Adrenal gland (tissue), 12 donors: ENCODE results near the gene PCLO. TPM values are rescaled to one million over a fixed set of nuclear protein-coding genes. Genes with fewer than 3 reads are reported as not detected.

Experiments
- DNase-seq, 7 donors: peaks; one replicate each; pipeline ENCODE4 v3.0.0-alpha.2; 2019 to 2020
- H3K27ac ChIP-seq, 5 donors: fragments of 200-600 bp; sonication (generic) in 4 of 5; 1 replicate in 3 of 5; 2 replicates in 2 of 5; pipeline versions ENCODE4 v1.5.1 to v1.8.0; 2016 to 2020; ENCODE audit warnings: mild to moderate bottlenecking in 1 of 5
- H3K27me3 ChIP-seq: fragments of 200-600 bp; 2 replicates; pipeline ENCODE4 v1.8.0; 2021
- H3K36me3 ChIP-seq, 2 donors: fragments of 200-600 bp; replicated peaks in 1 of 2; 1 replicate in 1 of 2; 2 replicates in 1 of 2; pipeline versions ENCODE4 v1.5.1 to v1.8.0; 2018 to 2022
- H3K4me1 ChIP-seq, 2 donors: fragments of 200-600 bp; replicated peaks in 1 of 2; 1 replicate in 1 of 2; 2 replicates in 1 of 2; pipeline versions ENCODE4 v1.5.1 to v1.8.0; 2018 to 2021
- H3K4me3 ChIP-seq, 4 donors: fragments of 200-600 bp; sonication (generic) in 3 of 4; one replicate each; pipeline ENCODE4 v1.5.1; 2016 to 2018
- H3K9me3 ChIP-seq, 3 donors: fragments of 200-600 bp; sonication (generic) in 1 of 3; replicated peaks in 1 of 3; 1 replicate in 2 of 3; 2 replicates in 1 of 3; pipeline versions ENCODE4 v1.5.1 to v1.8.0; 2016 to 2021
- POLR2A ChIP-seq, 2 donors: fragments of 450-650 bp; IDR thresholded peaks; one replicate each; pipeline ENCODE4 v1.6.1; 2017; ENCODE audit warnings: antibody characterized with exemption in 2 of 2, mild to moderate bottlenecking in 2 of 2, moderate library complexity in 1 of 2
- WGBS, 4 donors: extraction: QIAGEN DNeasy Blood & Tissue Kit in 2 of 4; methylation state at CpG; one replicate each; pipeline versions ENCODE4 v1.1.5 to v1.1.7; 2013 to 2017; 5-methylcytosine and 5-hydroxymethylcytosine counted together
- intact Hi-C, 2 donors: fragments of 100-400 bp; cut with DNase I; formaldehyde crosslinking; loops; one replicate each; pipeline versions ENCODE4 v1.14.1 to v1.15.0; 2022 to 2023
- polyA plus RNA-seq, 3 donors: library from polyadenylated mRNA; stranded (reverse); fragments of 200-250 nt in 2 of 3; fragments of 350-450 nt in 1 of 3; fragmentation: Illumina TruSeq in 1 of 3; extraction: RNeasy Lipid Tissue Mini Kit (QIAGEN cat#74804) in 1 of 3; gene quantifications; one replicate each; pipeline ENCODE4 v1.2.3, GENCODE V29; 2013 to 2014
- total RNA-seq, 9 donors: library from RNA; depleted of rRNA in 4 of 9; stranded (reverse); fragments of >200 nt in 4 of 9; fragments of 120-200 nt in 1 of 9; fragmentation: NEBNext Ultra II Directional in 1 of 9; extraction: Animal tissue kit (Norgen Biotek cat#: 25700) in 1 of 9; gene quantifications; one replicate each; pipeline versions ENCODE4 v1.1.0 to v1.2.4, GENCODE V29; 2013 to 2023
- TF ChIP-seq, protein P1 (sequence below), 6 experiments: fragments of 450-650 bp in 4 of 6; fragments of 200-600 bp in 2 of 6; sonication (generic) in 1 of 6; IDR thresholded peaks; 1 replicate in 5 of 6; 2 replicates in 1 of 6; pipeline versions ENCODE4 v1.5.1 to v1.8.0; 2016 to 2021; ENCODE audit warnings: antibody characterized with exemption in 6 of 6, mild to moderate bottlenecking in 2 of 6, moderate library complexity in 1 of 6
- donor health status: healthy with polysubstance abuse.
- donor health status: Bipolar disorder and iron deficiency.
- donor health status: DM: yes; HTN: yes; CAD: no.
- donor health status: DM: no; HTN: no; CAD: no.
- donor health status: DM: no; HTN: no; CAD: no.
- donor health status: DM: yes; HTN: yes; CAD: no.

Gene PCLO
- total and polyA plus RNA-seq, 12 donors = 1.8 to 17.1 (median 9.6) TPM

DNA sequence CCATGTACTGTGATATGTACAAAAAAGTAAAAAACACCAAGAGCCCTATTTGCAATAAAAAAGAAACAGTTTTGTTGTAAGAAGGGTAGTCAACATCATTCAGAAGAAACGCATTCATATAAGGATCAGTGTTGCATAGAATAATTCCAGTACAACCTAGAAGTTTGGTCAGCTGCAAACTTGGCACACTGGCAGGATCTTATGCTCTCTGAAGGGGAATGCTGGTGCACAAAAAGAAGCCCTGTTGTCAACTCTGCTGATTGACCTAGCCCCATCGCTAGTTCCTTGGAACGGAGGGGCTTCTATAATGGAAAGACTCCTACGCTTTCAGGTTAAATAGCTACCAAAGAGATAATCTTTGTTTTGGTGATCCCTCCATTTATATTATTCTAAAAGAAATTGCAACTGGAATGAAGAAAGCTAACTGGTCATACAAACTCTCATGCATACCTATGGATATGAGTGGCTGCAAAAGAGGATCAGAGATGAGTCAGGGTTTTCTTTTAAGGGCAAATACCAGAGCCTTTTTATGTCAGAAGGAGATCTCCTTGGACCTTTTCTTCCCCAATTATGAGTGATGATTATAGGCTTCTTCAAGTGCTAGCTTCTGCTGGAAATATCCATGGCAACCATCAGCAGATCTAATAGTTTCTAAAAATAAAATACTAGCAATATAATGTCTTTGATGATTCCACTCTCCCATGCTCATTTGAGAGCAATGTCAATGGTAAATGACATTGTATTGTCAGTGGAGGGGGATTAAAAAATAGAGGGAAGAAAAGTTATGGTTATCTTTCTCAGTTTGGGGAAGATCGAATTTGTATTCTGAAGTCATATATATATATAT, 406.8 kb downstream of the PCLO start:
- WGBS, 4 donors = 84 to 92% (median 88%) methylated on average over 5 of the region's 5 CpGs
- intact Hi-C loops = no loop called here

DNA sequence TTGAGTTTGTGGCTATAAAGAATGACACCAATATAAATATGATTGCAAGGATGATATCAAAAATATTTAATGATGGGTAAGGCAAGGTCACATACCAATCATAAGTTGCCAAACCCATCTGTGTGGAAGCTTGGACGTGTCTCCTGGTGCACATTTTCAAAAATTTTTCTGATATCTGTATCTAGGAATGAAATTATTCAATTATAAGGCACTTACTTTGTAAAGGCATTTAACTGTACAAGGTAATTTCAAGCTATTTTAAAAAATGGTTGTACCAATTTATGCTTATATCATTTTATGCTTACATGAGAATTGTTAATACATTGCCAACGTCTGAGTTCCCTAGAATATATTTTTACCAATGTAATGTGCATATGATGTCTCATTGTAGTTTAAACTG, 412.7 kb downstream of the PCLO start:
- Histone ChIP-seq H3K9me3 (no peaks in the 10 kb centered on the region), H3K36me3 (no peaks in the 10 kb centered on the region), H3K27ac (no peak overlapping the region), H3K4me1 (no peaks in the 10 kb centered on the region), H3K4me3 (no peak overlapping the region), H3K27me3 (no peaks in the 10 kb centered on the region)
- no peak for TF ChIP-seq POLR2A (IDR thresholded peaks at IDR 0.05)
- TF ChIP-seq, protein P1, sequence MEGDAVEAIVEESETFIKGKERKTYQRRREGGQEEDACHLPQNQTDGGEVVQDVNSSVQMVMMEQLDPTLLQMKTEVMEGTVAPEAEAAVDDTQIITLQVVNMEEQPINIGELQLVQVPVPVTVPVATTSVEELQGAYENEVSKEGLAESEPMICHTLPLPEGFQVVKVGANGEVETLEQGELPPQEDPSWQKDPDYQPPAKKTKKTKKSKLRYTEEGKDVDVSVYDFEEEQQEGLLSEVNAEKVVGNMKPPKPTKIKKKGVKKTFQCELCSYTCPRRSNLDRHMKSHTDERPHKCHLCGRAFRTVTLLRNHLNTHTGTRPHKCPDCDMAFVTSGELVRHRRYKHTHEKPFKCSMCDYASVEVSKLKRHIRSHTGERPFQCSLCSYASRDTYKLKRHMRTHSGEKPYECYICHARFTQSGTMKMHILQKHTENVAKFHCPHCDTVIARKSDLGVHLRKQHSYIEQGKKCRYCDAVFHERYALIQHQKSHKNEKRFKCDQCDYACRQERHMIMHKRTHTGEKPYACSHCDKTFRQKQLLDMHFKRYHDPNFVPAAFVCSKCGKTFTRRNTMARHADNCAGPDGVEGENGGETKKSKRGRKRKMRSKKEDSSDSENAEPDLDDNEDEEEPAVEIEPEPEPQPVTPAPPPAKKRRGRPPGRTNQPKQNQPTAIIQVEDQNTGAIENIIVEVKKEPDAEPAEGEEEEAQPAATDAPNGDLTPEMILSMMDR (IDR thresholded peaks at IDR 0.05) = no peak
- DNase-seq = no peak
- intact Hi-C loops = no loop called here
- 51 to 55% (median 53%) methylated on average over 2 of the region's 2 CpGs for whole genome bisulfite sequencing, 4 donors

More for the DNA sequence above, 406.8 kb downstream of the PCLO start:
- H3K36me3 ChIP-seq = no peaks in the 10 kb centered on the region
- H3K9me3 ChIP-seq = no peaks in the 10 kb centered on the region
- H3K27me3 ChIP-seq = no peaks in the 10 kb centered on the region
- DNase-seq = no peak
- TF ChIP-seq POLR2A (IDR thresholded peaks at IDR 0.05) = no peak
- TF ChIP-seq, protein P1 (IDR thresholded peaks at IDR 0.05) = no peak
- H3K27ac ChIP-seq = no peak overlapping the region
- H3K4me1 ChIP-seq = no peaks in the 10 kb centered on the region
- no peak overlapping the region for H3K4me3 ChIP-seq

DNA sequence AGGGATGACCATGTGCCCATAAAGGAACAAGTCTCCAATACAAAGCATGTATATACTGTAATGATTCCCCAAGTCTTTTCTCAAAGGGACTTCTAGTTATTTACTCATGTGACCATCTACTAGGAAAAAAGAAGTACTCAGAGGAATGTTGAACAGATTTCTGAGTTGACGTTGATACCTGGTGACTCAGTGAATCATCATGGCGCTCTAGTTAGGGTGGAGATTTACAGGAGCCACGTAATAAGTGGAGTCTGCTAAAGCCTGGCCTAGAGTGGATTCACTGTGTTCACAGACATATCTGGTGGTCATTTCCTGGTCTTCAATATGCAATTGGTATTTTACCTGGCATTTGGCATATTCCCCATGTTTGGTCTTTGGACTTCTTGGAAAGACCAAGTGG, 416.9 kb downstream of the PCLO start:
- Histone ChIP-seq H3K36me3 (no peaks in the 10 kb centered on the region), H3K9me3 (no peaks in the 10 kb centered on the region), H3K27me3 (no peaks in the 10 kb centered on the region), H3K4me3 (no peak overlapping the region), H3K4me1 (no peaks in the 10 kb centered on the region), H3K27ac (no peak overlapping the region)
- TF ChIP-seq POLR2A (IDR thresholded peaks at IDR 0.05) = no peak
- TF ChIP-seq, protein P1 (IDR thresholded peaks at IDR 0.05) = no peak
- intact Hi-C loops = no loop called here
- 73 to 87% (median 80%) methylated on average over 3 of the region's 3 CpGs for WGBS, 4 donors
- no peak for DNase-seq

DNA sequence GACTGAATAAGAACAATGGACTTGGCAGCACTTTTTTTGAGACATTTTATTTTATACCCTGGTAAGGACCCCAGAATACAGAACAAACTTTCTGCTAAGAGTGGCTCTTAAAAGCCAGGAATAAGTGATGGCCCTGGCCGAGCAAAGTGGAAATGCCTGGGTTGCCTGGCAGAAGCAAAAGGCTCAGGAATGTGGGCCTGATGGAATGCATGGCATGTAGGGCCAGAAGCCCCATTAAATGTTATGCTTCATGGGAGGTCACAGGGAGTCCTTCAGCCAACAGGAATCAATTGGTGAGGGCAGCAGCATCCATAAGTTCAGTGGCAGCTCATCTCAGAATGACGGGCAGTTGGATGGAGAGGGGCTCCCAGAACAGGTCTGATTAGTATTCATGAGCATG, 417.6 kb downstream of the PCLO start:
- Histone ChIP-seq H3K9me3 (no peaks in the 10 kb centered on the region), H3K4me3 (no peak overlapping the region), H3K27ac (no peak overlapping the region), H3K4me1 (no peaks in the 10 kb centered on the region), H3K27me3 (no peaks in the 10 kb centered on the region), H3K36me3 (no peaks in the 10 kb centered on the region)
- 59 to 73% (median 61%) methylated on average over 2 of the region's 2 CpGs for WGBS, 4 donors
- intact Hi-C loops = no loop called here
- no peak for DNase-seq
- TF ChIP-seq, protein P1 (IDR thresholded peaks at IDR 0.05) = no peak
- no peak for TF ChIP-seq POLR2A (IDR thresholded peaks at IDR 0.05)
